Measurements from ENCODE around the gene TCF12.

- no peak for TF ChIP-seq POLR2A (IDR thresholded peaks at IDR 0.05)
- TF ChIP-seq, protein P1, sequence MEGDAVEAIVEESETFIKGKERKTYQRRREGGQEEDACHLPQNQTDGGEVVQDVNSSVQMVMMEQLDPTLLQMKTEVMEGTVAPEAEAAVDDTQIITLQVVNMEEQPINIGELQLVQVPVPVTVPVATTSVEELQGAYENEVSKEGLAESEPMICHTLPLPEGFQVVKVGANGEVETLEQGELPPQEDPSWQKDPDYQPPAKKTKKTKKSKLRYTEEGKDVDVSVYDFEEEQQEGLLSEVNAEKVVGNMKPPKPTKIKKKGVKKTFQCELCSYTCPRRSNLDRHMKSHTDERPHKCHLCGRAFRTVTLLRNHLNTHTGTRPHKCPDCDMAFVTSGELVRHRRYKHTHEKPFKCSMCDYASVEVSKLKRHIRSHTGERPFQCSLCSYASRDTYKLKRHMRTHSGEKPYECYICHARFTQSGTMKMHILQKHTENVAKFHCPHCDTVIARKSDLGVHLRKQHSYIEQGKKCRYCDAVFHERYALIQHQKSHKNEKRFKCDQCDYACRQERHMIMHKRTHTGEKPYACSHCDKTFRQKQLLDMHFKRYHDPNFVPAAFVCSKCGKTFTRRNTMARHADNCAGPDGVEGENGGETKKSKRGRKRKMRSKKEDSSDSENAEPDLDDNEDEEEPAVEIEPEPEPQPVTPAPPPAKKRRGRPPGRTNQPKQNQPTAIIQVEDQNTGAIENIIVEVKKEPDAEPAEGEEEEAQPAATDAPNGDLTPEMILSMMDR (IDR thresholded peaks at IDR 0.05) = no peak
Observed at GRCh38 chr15:57321973-57322601, 403.6 kb downstream of the TCF12 start.

All from transverse colon (tissue), 3 donors.